HFFc6 (cell line): Measurements from ENCODE around the gene IRF2BP2. TPM values are rescaled to one million over a fixed set of nuclear protein-coding genes. Genes with fewer than 3 reads are reported as not detected.

Source experiments
- DNase-seq: peaks from one replicate; pipeline ENCODE4 v3.0.0-alpha.2; 2018
- H3K27ac Mint-ChIP-seq: 2 replicates; pipeline ENCODE4 v1.8.0; 2020; ENCODE audit warnings: mild to moderate bottlenecking, mixed read lengths
- H3K27me3 Mint-ChIP-seq: 2 replicates; pipeline ENCODE4 v1.8.0; 2021; ENCODE audit warnings: mild to moderate bottlenecking, moderate library complexity, mixed read lengths; ENCODE audit not compliant: insufficient read depth
- H3K36me3 Mint-ChIP-seq: 2 replicates; pipeline ENCODE4 v1.8.0; 2021; ENCODE audit warnings: low read depth, mixed read lengths
- H3K4me1 Mint-ChIP-seq: 2 replicates; pipeline ENCODE4 v1.8.0; 2020; ENCODE audit warnings: low read depth, mixed read lengths
- H3K4me3 Mint-ChIP-seq: 2 replicates; pipeline ENCODE4 v1.8.0; 2020; ENCODE audit warnings: mild to moderate bottlenecking, moderate library complexity, mixed read lengths
- H3K9me3 Mint-ChIP-seq: 2 replicates; pipeline ENCODE4 v1.8.0; 2020; ENCODE audit warnings: mild to moderate bottlenecking, mixed read lengths
- CTCF ChIP-seq: fragments of 200-600 bp; sonication (generic); IDR thresholded peaks from 2 replicates; pipeline ENCODE4 v1.5.0; 2021; ENCODE audit warnings: antibody characterized with exemption, mild to moderate bottlenecking
- total RNA-seq, 6 experiments: library from RNA; stranded (reverse); fragmentation: NEBNext Ultra II Directional; extraction: Animal tissue kit (Norgen Biotek cat#: 25700); gene quantifications; 2 replicates in 1 of 6; 3 replicates in 5 of 6; pipeline ENCODE4 v1.2.3, GENCODE V29; 2021

Gene IRF2BP2
- total RNA-seq, 6 experiments from 2014 or later: 58.6 to 87.1 (median 73.2) TPM

- DNase-seq: no peak
- H3K9me3 Mint-ChIP-seq: no peaks in the 10 kb centered on the region; the same call in 1 of the 2 replicates
- no peaks in the 10 kb centered on the region; the same call in none of the 2 replicates for H3K27me3 Mint-ChIP-seq
- H3K27ac Mint-ChIP-seq: no peak overlapping the region
- no peaks in the 10 kb centered on the region for H3K36me3 Mint-ChIP-seq
- TF ChIP-seq CTCF: no peak
- H3K4me3 Mint-ChIP-seq: no peak overlapping the region
- H3K4me1 Mint-ChIP-seq: peaks cover 26% of the 10 kb centered on the region
Measured at GRCh38 chr1:234584926-234585325, 25.1 kb downstream of the IRF2BP2 start.

GRCh38 chr1:234584420-234584805 is 25.6 kb downstream of the IRF2BP2 start:
- no peak for TF ChIP-seq CTCF
- Mint-ChIP-seq H3K4me3 (no peak overlapping the region), H3K27me3 (peaks cover 5% of the 10 kb centered on the region), H3K36me3 (no peaks in the 10 kb centered on the region), H3K27ac (no peak overlapping the region), H3K4me1 (peaks cover 20% of the 10 kb centered on the region), H3K9me3 (no peaks in the 10 kb centered on the region)
- no peak for DNase-seq

DNA sequence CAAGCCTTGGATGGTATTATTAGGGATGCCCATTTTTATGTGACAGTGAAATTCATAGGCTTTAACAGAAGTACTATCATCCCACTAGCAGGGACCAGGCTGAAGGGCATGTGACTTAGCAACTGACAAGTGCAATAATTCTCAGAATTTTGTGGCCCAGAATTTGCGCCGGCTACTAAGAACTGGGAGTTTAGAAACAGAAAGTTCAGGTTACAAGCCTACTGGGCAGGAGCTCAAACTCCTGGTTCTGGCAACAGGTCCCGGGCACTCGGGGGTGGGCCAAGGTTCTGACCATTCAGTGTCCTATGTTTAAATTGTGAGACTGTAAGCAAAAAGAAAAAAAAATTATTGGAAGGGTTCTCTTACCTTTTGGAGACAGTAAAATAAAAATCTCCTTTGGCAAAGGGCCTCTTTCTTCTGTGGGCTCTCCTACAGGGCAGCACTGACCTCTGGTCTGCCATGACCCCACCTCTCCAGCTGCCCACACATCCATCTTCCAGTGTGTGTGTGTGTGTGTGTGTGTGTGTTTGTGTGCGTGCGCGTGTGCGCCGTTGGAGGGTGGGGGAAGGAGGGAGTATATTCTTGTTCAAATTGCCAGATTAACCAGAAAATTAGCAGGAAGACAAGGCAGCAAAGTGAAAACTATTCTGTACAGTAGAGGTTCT is 26.1 kb downstream of the IRF2BP2 start:
- no peaks in the 10 kb centered on the region for H3K9me3 Mint-ChIP-seq
- no peak overlapping the region for H3K27ac Mint-ChIP-seq
- TF ChIP-seq CTCF: no peak
- H3K4me1 Mint-ChIP-seq: peaks cover 17% of the 10 kb centered on the region
- H3K36me3 Mint-ChIP-seq: no peaks in the 10 kb centered on the region
- no peak overlapping the region for H3K4me3 Mint-ChIP-seq
- no peak for DNase-seq
- peaks cover 5% of the 10 kb centered on the region for H3K27me3 Mint-ChIP-seq

DNA sequence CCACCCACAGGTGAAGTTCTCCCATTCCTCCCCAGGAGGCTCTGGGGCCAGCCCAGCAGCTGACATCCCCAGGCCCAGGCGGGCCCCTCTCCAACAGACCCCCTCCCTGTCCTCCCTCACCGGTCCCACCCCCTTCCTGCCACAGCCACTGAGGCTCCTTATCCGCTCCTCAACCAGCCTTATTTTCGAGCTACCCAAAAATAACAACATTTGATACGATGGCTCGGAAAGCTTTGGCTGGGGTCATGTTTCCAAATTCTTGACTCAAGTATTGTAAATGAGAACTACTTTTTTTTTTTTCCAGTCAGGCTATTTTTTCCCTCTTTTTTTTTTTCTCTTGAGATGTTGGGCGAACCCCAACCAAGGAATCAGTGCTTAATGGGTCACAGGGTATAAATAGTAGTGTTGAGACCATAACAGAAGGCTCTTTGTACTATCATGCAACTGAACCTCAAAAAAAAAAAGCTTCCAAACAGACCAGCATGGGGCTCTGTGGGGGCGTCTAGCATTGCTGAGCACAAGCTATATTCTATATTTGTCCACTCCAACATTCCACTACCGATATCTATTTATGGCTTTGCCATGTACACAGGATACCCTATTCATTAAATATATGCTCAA is 27.2 kb downstream of the IRF2BP2 start:
- Mint-ChIP-seq H3K27me3 (peaks cover 5% of the 10 kb centered on the region), H3K9me3 (no peaks in the 10 kb centered on the region), H3K36me3 (no peaks in the 10 kb centered on the region), H3K4me1 (peaks cover 16% of the 10 kb centered on the region), H3K27ac (no peak overlapping the region), H3K4me3 (no peak overlapping the region)
- no peak for TF ChIP-seq CTCF
- no peak for DNase-seq

DNA sequence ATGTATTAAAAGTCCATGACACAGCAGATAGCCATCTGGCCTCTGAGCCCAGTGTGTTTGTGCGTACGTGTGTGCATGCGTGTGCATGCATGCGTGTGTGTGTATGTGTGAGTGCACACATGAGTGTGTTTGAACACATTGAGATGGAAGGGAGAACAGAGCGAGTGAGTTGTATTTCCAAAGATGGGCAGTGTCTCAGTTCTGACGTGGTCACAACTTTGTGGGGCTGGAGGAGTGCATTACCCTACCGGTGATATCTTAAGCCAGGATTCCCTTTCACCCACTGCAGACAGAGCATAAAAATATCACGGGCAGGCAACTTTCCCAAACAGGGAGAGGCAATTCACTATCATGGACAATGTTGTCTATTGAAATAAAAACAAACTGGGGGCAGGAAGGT is 27.8 kb downstream of the IRF2BP2 start:
- Mint-ChIP-seq H3K4me3 (no peak overlapping the region), H3K4me1 (peaks cover 10% of the 10 kb centered on the region), H3K27me3 (peaks cover 5% of the 10 kb centered on the region), H3K9me3 (no peaks in the 10 kb centered on the region), H3K27ac (no peak overlapping the region), H3K36me3 (no peaks in the 10 kb centered on the region)
- TF ChIP-seq CTCF: no peak
- no peak for DNase-seq
